Measurements from ENCODE around the gene MOCOS. TPM values are rescaled to one million over a fixed set of nuclear protein-coding genes. Genes with fewer than 3 reads are reported as not detected.

MOCOS gene
- total and polyA plus RNA-seq, 2 of the 8 experiments (the other 6 are each of a cell fraction or from before 2014, with no cell fraction given): 4.7 to 5.8 TPM

- Histone ChIP-seq H3K14ac (ENCODE audit: insufficient read length) (no peak overlapping the region), H3K23me2 (ENCODE audit: low read depth, low read length) (no peaks in the 10 kb centered on the region), H4K20me1 (replicated peaks in 1 of 2; ENCODE audit: control insufficient read depth in 1 of 2, insufficient read depth in 2 of 2, low read length in 2 of 2) (peaks cover 0 to 3% of the 10 kb centered on the region in 2 experiments), H2BK20ac (ENCODE audit: low read length) (no peak overlapping the region), H3K4me3 (ENCODE audit: extremely low read depth in 1 of 4, insufficient read depth in 2 of 4, low read depth in 3 of 4, low read length in 4 of 4) (no peak overlapping the region), H3K9me3 (ENCODE audit: insufficient read depth in 2 of 2, low read depth in 1 of 2, low read length in 1 of 2) (no peaks in the 10 kb centered on the region), H3K56ac (replicated peaks; ENCODE audit: insufficient read length, low read depth, low read length) (no peak overlapping the region), H2BK15ac (ENCODE audit: low read length) (no peak overlapping the region), H3K18ac (ENCODE audit: extremely low read depth, low read length) (no peak overlapping the region), H3K79me1 (ENCODE audit: low read depth, low read length) (no peaks in the 10 kb centered on the region), H3K23ac (ENCODE audit: insufficient read length) (no peak overlapping the region), H3K27ac (ENCODE audit: low read depth, low read length) (no peak overlapping the region), H3K36me3 (ENCODE audit: control insufficient read depth in 2 of 4, insufficient read depth in 4 of 4, low read length in 3 of 4) (peaks cover 36 to 94% (median 73%) of the 10 kb centered on the region in 4 experiments), H3K9ac (replicated peaks in 1 of 4; ENCODE audit: extremely low read depth in 1 of 4, low read depth in 3 of 4, low read length in 3 of 4) (no peak overlapping the region), H3K4ac (replicated peaks; ENCODE audit: insufficient read length, low read depth, low read length) (no peak overlapping the region), H2BK12ac (ENCODE audit: low read depth, low read length) (no peak overlapping the region), H3K27me3 (replicated peaks in 1 of 4; ENCODE audit: control insufficient read depth in 3 of 4, extremely low read depth in 1 of 4, insufficient read depth in 3 of 4, low read length in 3 of 4) (no peaks in the 10 kb centered on the region), H3K79me2 (ENCODE audit: control insufficient read depth in 1 of 2, insufficient read depth in 2 of 2, low read length in 2 of 2) (no peaks in the 10 kb centered on the region), H3K4me2 (ENCODE audit: insufficient read depth in 1 of 2, low read depth in 2 of 2, low read length in 2 of 2) (no peak overlapping the region), H4K8ac (ENCODE audit: extremely low read depth, insufficient read depth, low read length) (no peak overlapping the region), H4K91ac (replicated peaks; ENCODE audit: insufficient read length, low read length) (no peak overlapping the region), H2BK5ac (ENCODE audit: low read depth, low read length) (no peak overlapping the region), H2AFZ (ENCODE audit: low read length) (no peak overlapping the region), H3K4me1 (replicated peaks in 1 of 4; ENCODE audit: control insufficient read depth in 3 of 4, insufficient read depth in 4 of 4, low read length in 3 of 4) (no peaks in the 10 kb centered on the region), H4K5ac (ENCODE audit: insufficient read length, low read depth, low read length) (no peak overlapping the region), H2AK5ac (ENCODE audit: low read depth, low read length) (no peak overlapping the region), H2BK120ac (replicated peaks; ENCODE audit: low read depth, low read length) (no peak overlapping the region)
- DNase-seq (ENCODE audit: low read depth in 1 of 2, low spot score in 2 of 2): no peak
- ChIA-PET CTCF (ENCODE audit: partially characterized antibody) (interaction anchor here (0.6 to 1.8 kb wide), 9 partner anchors 9 to 140 kb away, joined by 3 to 9 read pairs (median 3); no protein-coding TSS in a partner anchor), POLR2A (ENCODE audit: partially characterized antibody) (interaction anchor here (1.0 kb wide), 2 partner anchors 8 to 23 kb away, joined by 4 to 5 read pairs; no protein-coding TSS in a partner anchor)
- FAIRE-seq: no peak
- no peak for TF ChIP-seq GTF2F1 (IDR thresholded peaks at IDR 0.05; ENCODE audit: borderline replicate concordance, low read depth, low read length)
- TF ChIP-seq ZNF274 (IDR thresholded peaks at IDR 0.05; ENCODE audit: borderline replicate concordance, extremely low read depth, low read length): no peak
- TF ChIP-seq POU5F1 (IDR thresholded peaks at IDR 0.05; ENCODE audit: low read depth, low read length): no peak
- no peak for TF ChIP-seq JUND (IDR thresholded peaks at IDR 0.05; ENCODE audit: low read length)
- TF ChIP-seq SIN3A (conservative IDR thresholded peaks at IDR 0.05 in 1 of 2, IDR thresholded peaks at IDR 0.05 in 1 of 2; ENCODE audit: low read depth in 1 of 2, low read length in 2 of 2): no peak
Measured at GRCh38 chr18:36157441-36157840, 29.9 kb upstream of the MOCOS start.

Data from H1 (cell line).